GM23248 (cell line): ENCODE data around the gene ZBTB7C. TPM values are rescaled to one million over a fixed set of nuclear protein-coding genes. Genes with fewer than 3 reads are reported as not detected.

ENCODE experiments used
- DNase-seq: peaks from one replicate; pipeline ENCODE4 v3.0.0-alpha.2; 2015
- H2AFZ ChIP-seq: fragments of 200-600 bp; sonication (generic); 2 replicates; pipeline ENCODE4 v1.6.1; 2016; ENCODE audit warnings: antibody characterized with exemption
- H3F3A ChIP-seq: fragments of 200-600 bp; sonication (generic); 2 replicates; pipeline ENCODE4 v1.6.1; 2016; ENCODE audit warnings: mild to moderate bottlenecking, antibody characterized with exemption, mixed run types; ENCODE audit not compliant: insufficient read depth
- H3K27ac ChIP-seq: fragments of 200-600 bp; sonication (generic); 2 replicates; pipeline ENCODE4 v1.5.1; 2016; ENCODE audit warnings: mild to moderate bottlenecking
- H3K27me3 ChIP-seq: fragments of 200-600 bp; sonication (generic); replicated peaks from 2 replicates; pipeline ENCODE4 v1.6.1; 2016; ENCODE audit warnings: mild to moderate bottlenecking; ENCODE audit not compliant: insufficient read depth
- H3K36me3 ChIP-seq: fragments of 200-600 bp; sonication (generic); 2 replicates; pipeline ENCODE4 v1.6.1; 2016; ENCODE audit warnings: low read depth, mild to moderate bottlenecking
- H3K4me1 ChIP-seq: fragments of 200-600 bp; sonication (generic); 2 replicates; pipeline ENCODE4 v1.6.1; 2016; ENCODE audit warnings: mild to moderate bottlenecking; ENCODE audit not compliant: insufficient read depth
- H3K4me2 ChIP-seq: fragments of 200-600 bp; sonication (generic); one replicate; pipeline ENCODE4 v1.6.1; 2016; ENCODE audit warnings: mild to moderate bottlenecking; ENCODE audit not compliant: unreplicated experiment
- H3K4me3 ChIP-seq: fragments of 200-600 bp; sonication (generic); 2 replicates; pipeline ENCODE4 v1.5.1; 2016; ENCODE audit warnings: mild to moderate bottlenecking
- H3K79me2 ChIP-seq: fragments of 200-600 bp; sonication (generic); 2 replicates; pipeline ENCODE4 v1.6.1; 2016; ENCODE audit warnings: mild to moderate bottlenecking; ENCODE audit not compliant: insufficient read depth
- H3K9ac ChIP-seq: fragments of 200-600 bp; sonication (generic); 2 replicates; pipeline ENCODE4 v1.6.1; 2016; ENCODE audit warnings: mild to moderate bottlenecking
- H3K9me2 ChIP-seq: fragments of 200-600 bp; sonication (generic); 2 replicates; pipeline ENCODE4 v1.6.1; 2016; ENCODE audit warnings: mixed run types, mild to moderate bottlenecking, moderate library complexity; ENCODE audit not compliant: insufficient read depth
- H3K9me3 ChIP-seq: fragments of 200-600 bp; sonication (generic); one replicate; pipeline ENCODE4 v1.6.1; 2017; ENCODE audit warnings: low read depth
- H4K20me1 ChIP-seq: fragments of 200-600 bp; sonication (generic); 2 replicates; pipeline ENCODE4 v1.6.0; 2016; ENCODE audit not compliant: insufficient read depth
- EZH2 ChIP-seq: fragments of 200-600 bp; sonication (generic); IDR thresholded peaks from 2 replicates; pipeline ENCODE4 v1.6.1; 2018; ENCODE audit warnings: antibody characterized with exemption, mild to moderate bottlenecking; ENCODE audit not compliant: insufficient read depth, poor library complexity, severe bottlenecking
- EZH2phosphoT487 ChIP-seq: fragments of 200-600 bp; sonication (generic); IDR thresholded peaks from 2 replicates; pipeline ENCODE4 v1.6.1; 2018; ENCODE audit warnings: antibody characterized with exemption, moderate library complexity, mild to moderate bottlenecking, low read depth; ENCODE audit not compliant: insufficient read depth
- WGBS, 2 experiments: methylation state at CpG; one replicate each; pipeline ENCODE4 v1.1.6; 2015 to 2017; ENCODE audit warnings: low lambda C conversion rate in 2 of 2, low coverage in 1 of 2; ENCODE audit errors: missing lambda C conversion rate in 2 of 2; 5-methylcytosine and 5-hydroxymethylcytosine counted together
- in situ Hi-C: fragments of 300-500 bp; cut with MboI; formaldehyde crosslinking; loops from 2 replicates; pipeline ENCODE4 v1.15.0; 2020
- polyA plus RNA-seq: library from polyadenylated mRNA; unstranded; fragments of >200 nt; fragmentation: Nextera tagmentation; extraction: Ambion mirVana; gene quantifications from 2 replicates; pipeline ENCODE4 v1.2.1, GENCODE V29; 2016
- total RNA-seq: library from RNA; depleted of rRNA; stranded (reverse); fragments of >200 nt; shearing (Covaris generic); gene quantifications from 2 replicates; pipeline ENCODE4 v1.2.3, GENCODE V29; 2014

ZBTB7C gene
- total and polyA plus RNA-seq, 2 experiments from 2014 or later = not detected

- H3K9me3 ChIP-seq = no peaks in the 10 kb centered on the region
- no peak overlapping the region for H2AFZ ChIP-seq
- peaks cover 10% of the 10 kb centered on the region for H3K4me1 ChIP-seq
- H3F3A ChIP-seq = no peaks in the 10 kb centered on the region
- no peak overlapping the region for H3K27ac ChIP-seq
- H3K36me3 ChIP-seq = no peaks in the 10 kb centered on the region
- H3K4me2 ChIP-seq = no peak overlapping the region
- no peaks in the 10 kb centered on the region for H3K79me2 ChIP-seq
- no peaks in the 10 kb centered on the region; the same call in 1 of the 2 replicates for H3K27me3 ChIP-seq
- no peaks in the 10 kb centered on the region for H4K20me1 ChIP-seq
- in situ Hi-C loops = no loop called here
- WGBS, 2 experiments = 72 to 77% methylated on average over 7 of the region's 7 CpGs
- TF ChIP-seq EZH2 (no peak), EZH2phosphoT487 (no peak)
- DNase-seq = no peak
- no peak overlapping the region for H3K9ac ChIP-seq
- no peak overlapping the region for H3K4me3 ChIP-seq
- no peaks in the 10 kb centered on the region for H3K9me2 ChIP-seq
These were observed 334.1 kb downstream of the ZBTB7C start for GRCh38 chr18:48074929-48075706.

DNA sequence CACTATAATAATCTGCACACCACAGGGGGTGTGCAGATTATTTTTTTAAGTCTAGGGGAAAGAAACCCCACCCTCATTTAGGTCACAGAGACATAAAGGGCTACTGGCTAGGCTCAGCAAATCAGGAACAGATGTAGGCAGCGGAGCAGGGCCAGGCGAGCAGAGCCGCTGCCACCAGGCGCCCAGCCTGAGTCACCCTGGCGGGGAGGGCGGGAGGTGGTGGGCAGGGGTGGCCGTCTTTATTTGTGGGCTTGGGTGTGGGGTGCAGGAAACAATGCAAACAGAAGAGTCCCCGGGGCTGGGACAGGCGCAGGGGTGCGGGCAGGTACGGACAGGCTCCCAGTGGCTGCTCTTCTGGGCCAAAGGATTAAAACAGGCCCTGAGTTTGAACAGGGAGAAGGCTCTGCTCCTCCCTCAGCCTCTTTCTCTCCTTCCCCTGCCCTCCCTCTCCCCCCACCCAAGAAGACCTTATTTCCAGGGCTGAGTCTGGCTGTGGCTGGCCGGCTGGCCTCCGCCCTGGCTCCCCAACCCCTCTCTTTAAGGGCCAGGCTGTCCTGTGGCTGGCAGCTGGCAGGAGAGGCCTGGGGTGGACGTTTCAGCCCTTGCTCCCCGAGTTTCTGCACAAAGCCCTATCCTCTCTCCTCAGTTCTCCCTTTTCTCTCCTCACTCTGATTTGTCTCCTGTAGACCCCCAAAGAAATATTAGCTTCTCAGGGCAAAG is 335.8 kb downstream of the ZBTB7C start:
- Histone ChIP-seq H3K4me1 (peaks cover 10% of the 10 kb centered on the region), H3K27ac (peak overlapping the region; percentile 27; the same call in 1 of the 2 replicates), H3K9ac (peak overlapping the region; percentile 19), H3K9me3 (no peaks in the 10 kb centered on the region), H4K20me1 (no peaks in the 10 kb centered on the region), H3K79me2 (no peaks in the 10 kb centered on the region), H3K27me3 (no peaks in the 10 kb centered on the region), H3K9me2 (no peaks in the 10 kb centered on the region), H3F3A (no peaks in the 10 kb centered on the region), H2AFZ (peak overlapping the region; percentile 73), H3K36me3 (no peaks in the 10 kb centered on the region), H3K4me2 (peak overlapping the region; percentile 40), H3K4me3 (0 out of 2 replicates have a peak overlapping the region, but pooled peaks have one; percentile 13)
- TF ChIP-seq EZH2 (no peak), EZH2phosphoT487 (no peak)
- WGBS, 2 experiments = 6 to 10% methylated on average over 14 to 15 of the region's 15 CpGs
- peak; percentile 79 for DNase-seq
- in situ Hi-C loops = no loop called here

- 0 out of 2 replicates have a peak overlapping the region, but pooled peaks have one; percentile 13 for H3K4me3 ChIP-seq
- H3K4me2 ChIP-seq = peak overlapping the region; percentile 40
- no peaks in the 10 kb centered on the region for H3K27me3 ChIP-seq
- in situ Hi-C loops = no loop called here
- peak overlapping the region; percentile 19; the same call in 1 of the 2 replicates for H3K9ac ChIP-seq
- no peaks in the 10 kb centered on the region for H3K9me2 ChIP-seq
- H3K9me3 ChIP-seq = no peaks in the 10 kb centered on the region
- peak overlapping the region; percentile 27; the same call in 1 of the 2 replicates for H3K27ac ChIP-seq
- H3K79me2 ChIP-seq = no peaks in the 10 kb centered on the region
- no peaks in the 10 kb centered on the region for H3F3A ChIP-seq
- 40 to 44% methylated on average over 18 of the region's 18 CpGs for WGBS, 2 experiments
- DNase-seq = peak; percentile 53
- H4K20me1 ChIP-seq = no peaks in the 10 kb centered on the region
- TF ChIP-seq EZH2 (no peak), EZH2phosphoT487 (no peak)
- H3K36me3 ChIP-seq = no peaks in the 10 kb centered on the region
- H3K4me1 ChIP-seq = peaks cover 10% of the 10 kb centered on the region
- peak overlapping the region; percentile 73 for H2AFZ ChIP-seq
These were observed 336.6 kb downstream of the ZBTB7C start for GRCh38 chr18:48072428-48073204.

DNA sequence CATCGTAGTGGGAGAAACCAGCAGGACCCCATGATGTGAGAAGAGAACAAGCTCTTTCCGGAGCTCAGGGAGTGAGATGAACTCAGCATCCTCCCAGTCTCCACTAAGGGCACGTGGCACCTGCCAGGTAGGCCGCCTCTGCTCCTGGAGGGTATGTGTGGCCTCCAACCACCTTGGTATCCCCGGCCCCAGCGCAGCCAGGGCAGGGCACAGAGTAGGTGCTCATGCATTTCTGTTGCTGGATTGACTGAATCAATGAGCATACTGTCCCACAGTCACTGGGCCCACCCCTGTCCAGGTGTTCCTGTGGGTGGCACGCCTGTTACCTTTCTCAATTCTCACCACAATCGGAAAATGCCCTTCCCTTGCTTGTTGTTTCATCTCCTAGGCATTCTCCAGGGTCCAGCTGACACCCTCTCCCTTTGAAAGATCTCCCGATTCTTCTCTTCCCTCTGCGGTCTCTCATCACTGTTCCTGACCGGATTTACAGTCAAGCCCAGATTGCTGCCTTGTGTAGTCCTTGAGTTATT is 340.2 kb downstream of the ZBTB7C start:
- Histone ChIP-seq H3K4me3 (no peak overlapping the region), H2AFZ (no peak overlapping the region), H3K4me1 (peaks cover 10% of the 10 kb centered on the region), H3K9me3 (no peaks in the 10 kb centered on the region), H3F3A (no peaks in the 10 kb centered on the region), H3K9ac (no peak overlapping the region), H3K9me2 (no peaks in the 10 kb centered on the region), H3K79me2 (no peaks in the 10 kb centered on the region), H3K27ac (no peak overlapping the region), H4K20me1 (no peaks in the 10 kb centered on the region), H3K4me2 (no peak overlapping the region), H3K36me3 (no peaks in the 10 kb centered on the region), H3K27me3 (no peaks in the 10 kb centered on the region)
- DNase-seq = no peak
- WGBS, 2 experiments = 78% methylated on average over 11 of the region's 11 CpGs
- in situ Hi-C loops = no loop called here
- TF ChIP-seq EZH2phosphoT487 (no peak), EZH2 (no peak)
